ENCODE results near the gene PRRC2B.
"Not testable (repeated sequence)": the region's sequence is repeated elsewhere in the genome, so short reads cannot be mapped to it uniquely, and the experiment has no call there.

PRRC2B gene

GRCh38 chr9:131438190-131438589 lies 44.3 kb downstream of the PRRC2B start:
- no peak for DNase-seq

- DNase-seq = no peak
Observed at GRCh38 chr9:131439224-131439623, 45.3 kb downstream of the PRRC2B start.

- DNase-seq = no peak
Observed at GRCh38 chr9:131441441-131441840, 47.6 kb downstream of the PRRC2B start.

GRCh38 chr9:131442351-131442750 lies 48.5 kb downstream of the PRRC2B start:
- no peak for DNase-seq

- DNase-seq = no peak
Observed at GRCh38 chr9:131443648-131444047, 49.8 kb downstream of the PRRC2B start.

- DNase-seq = no peak
Observed at GRCh38 chr9:131446276-131446675, 52.4 kb downstream of the PRRC2B start.

GRCh38 chr9:131447148-131447547 lies 53.3 kb downstream of the PRRC2B start:
- DNase-seq = no peak

- DNase-seq = no peak
Observed at GRCh38 chr9:131447600-131447999, 53.7 kb downstream of the PRRC2B start.

GRCh38 chr9:131448818-131449217 lies 54.9 kb downstream of the PRRC2B start:
- DNase-seq = no peak

GRCh38 chr9:131449276-131449675 lies 55.4 kb downstream of the PRRC2B start:
- no peak for DNase-seq

GRCh38 chr9:131454028-131454427 lies 60.1 kb downstream of the PRRC2B start:
- DNase-seq = no peak

- DNase-seq = not testable (repeated sequence)
Observed at GRCh38 chr9:131455655-131456054, 61.8 kb downstream of the PRRC2B start.

GRCh38 chr9:131457746-131458145 lies 63.9 kb downstream of the PRRC2B start:
- DNase-seq = no peak

- DNase-seq = no peak
Observed at GRCh38 chr9:131459056-131459455, 65.2 kb downstream of the PRRC2B start.

- no peak for DNase-seq
Observed at GRCh38 chr9:131461166-131461565, 67.3 kb downstream of the PRRC2B start.

GRCh38 chr9:131464354-131465000 lies 70.6 kb downstream of the PRRC2B start:
- no peak for DNase-seq

- DNase-seq = no peak
Observed at GRCh38 chr9:131465401-131465800, 71.5 kb downstream of the PRRC2B start.

- DNase-seq = no peak
Observed at GRCh38 chr9:131467214-131467935, 73.5 kb downstream of the PRRC2B start.

GRCh38 chr9:131468031-131468430 lies 74.1 kb downstream of the PRRC2B start:
- DNase-seq = no peak

GRCh38 chr9:131469356-131469755 lies 75.5 kb downstream of the PRRC2B start:
- no peak for DNase-seq

- DNase-seq = no peak
Observed at GRCh38 chr9:131469951-131470350, 76.1 kb downstream of the PRRC2B start.

GRCh38 chr9:131470581-131470991 lies 76.7 kb downstream of the PRRC2B start:
- no peak for DNase-seq

- not testable (repeated sequence) for DNase-seq
Observed at GRCh38 chr9:131472085-131472484, 78.2 kb downstream of the PRRC2B start.

- no peak for DNase-seq
Observed at GRCh38 chr9:131473198-131473885, 79.5 kb downstream of the PRRC2B start.

Measured in NCI-H2227 treated with DMSO at 0.1 percent for 48 hours (cell line).